GM21526 (cell line): ENCODE data around the gene TNFAIP3.
"Not testable (repeated sequence)": the region's sequence is repeated elsewhere in the genome, so short reads cannot be mapped to it uniquely, and the experiment has no call there.

Source experiments
- ATAC-seq: cut with Tn5 transposase; IDR thresholded peaks from one replicate; pipeline ENCODE4 v1.9.1; 2021; ENCODE audit warnings: moderate library complexity; ENCODE audit not compliant: unreplicated experiment, low FRiP score

TNFAIP3 gene

GRCh38 chr6:137876547-137876946, 9.5 kb downstream of the TNFAIP3 start:
- ATAC-seq = no peak

- no peak for ATAC-seq
Observed at GRCh38 chr6:137877113-137877512, 10.1 kb downstream of the TNFAIP3 start.

- no peak for ATAC-seq
Observed at GRCh38 chr6:137877606-137878005, 10.5 kb downstream of the TNFAIP3 start.

GRCh38 chr6:137878029-137878428, 11.0 kb downstream of the TNFAIP3 start:
- no peak for ATAC-seq

GRCh38 chr6:137878486-137879285, 11.6 kb downstream of the TNFAIP3 start:
- ATAC-seq = no peak

- no peak for ATAC-seq
Observed at GRCh38 chr6:137879299-137879698, 12.2 kb downstream of the TNFAIP3 start.

- no peak for ATAC-seq
Observed at GRCh38 chr6:137879885-137880745, 13.1 kb downstream of the TNFAIP3 start.

- ATAC-seq = no peak
Observed at GRCh38 chr6:137880746-137881521, 13.9 kb downstream of the TNFAIP3 start.

GRCh38 chr6:137881522-137881886, 14.4 kb downstream of the TNFAIP3 start:
- no peak for ATAC-seq

GRCh38 chr6:137882225-137882961, 15.3 kb downstream of the TNFAIP3 start:
- no peak for ATAC-seq

- no peak for ATAC-seq
Observed at GRCh38 chr6:137883400-137884148, 16.5 kb downstream of the TNFAIP3 start.

GRCh38 chr6:137884149-137884909, 17.3 kb downstream of the TNFAIP3 start:
- ATAC-seq = no peak

- ATAC-seq = not testable (repeated sequence)
Observed at GRCh38 chr6:137884910-137885229, 17.8 kb downstream of the TNFAIP3 start.

- not testable (repeated sequence) for ATAC-seq
Observed at GRCh38 chr6:137886226-137886625, 19.2 kb downstream of the TNFAIP3 start.

- ATAC-seq = no peak
Observed at GRCh38 chr6:137890983-137891537, 24.0 kb downstream of the TNFAIP3 start.

- ATAC-seq = no peak
Observed at GRCh38 chr6:137892271-137892708, 25.2 kb downstream of the TNFAIP3 start.

- no peak for ATAC-seq
Observed at GRCh38 chr6:137893181-137893580, 26.1 kb downstream of the TNFAIP3 start.

- no peak for ATAC-seq
Observed at GRCh38 chr6:137893726-137894125, 26.7 kb downstream of the TNFAIP3 start.

- not testable (repeated sequence) for ATAC-seq
Observed at GRCh38 chr6:137894378-137894777, 27.3 kb downstream of the TNFAIP3 start.
